ENCODE measurements around the gene GCA. TPM values are rescaled to one million over a fixed set of nuclear protein-coding genes. Genes with fewer than 3 reads are reported as not detected.

Gene GCA
- total and polyA plus RNA-seq, 2 of the 8 experiments (the other 6 are each of a cell fraction or from before 2014, with no cell fraction given) = 37.4 to 42.0 TPM

- TF ChIP-seq TEAD4 (IDR thresholded peaks at IDR 0.05; ENCODE audit: low read depth, low read length) (no peak), TBP (IDR thresholded peaks at IDR 0.05; ENCODE audit: low read depth, low read length) (no peak), RNF2 (IDR thresholded peaks at IDR 0.05; ENCODE audit: borderline replicate concordance, low read depth, low read length, missing control alignments, poor library complexity, severe bottlenecking) (no peak)
Observed at GRCh38 chr2:162365392-162365791, 21.5 kb downstream of the GCA start (continued).

Measured in H1 (cell line).